GM18951 (cell line): ENCODE measurements around the gene RIMKLB.

Experiments
- POLR2A ChIP-seq: IDR thresholded peaks from 4 replicates; pipeline ENCODE4 v1.6.1; 2011; ENCODE audit warnings: mild to moderate bottlenecking; ENCODE audit not compliant: insufficient read length, insufficient read depth; ENCODE audit errors: extremely low read depth
- in situ Hi-C: fragments of 300-500 bp; cut with MboI; formaldehyde crosslinking; loops from one replicate; pipeline ENCODE4 v1.12.0; 2022; ENCODE audit warnings: low sequenced_read_pairs, mixed read lengths, inconsistent platforms; ENCODE audit not compliant: unreplicated experiment

RIMKLB gene

GRCh38 chr12:8676651-8677050 is 21.1 kb upstream of the RIMKLB start:
- in situ Hi-C loops = loop anchor here (25.0 kb wide), 1 partner anchor 211 kb away; no protein-coding TSS in a partner anchor

DNA sequence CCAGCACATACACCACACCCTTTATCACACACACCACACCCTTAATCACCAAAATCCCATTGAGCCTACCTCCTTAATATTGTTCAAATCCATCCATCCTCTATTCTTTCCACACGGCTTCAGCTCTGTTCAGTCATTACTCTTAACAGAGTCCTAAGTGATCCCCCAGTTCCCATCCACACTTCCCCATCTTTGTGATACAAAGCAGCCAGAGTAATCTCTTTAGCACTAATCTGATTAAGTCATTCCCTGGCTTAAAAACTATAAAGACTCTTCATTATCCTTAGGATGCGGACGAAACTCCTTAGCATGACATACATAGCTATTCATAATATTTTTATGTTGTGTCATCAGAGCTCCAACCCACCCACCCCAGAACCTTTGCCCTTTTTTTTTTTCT is 20.4 kb upstream of the RIMKLB start:
- no peak for TF ChIP-seq POLR2A
- in situ Hi-C loops = loop anchor here (25.0 kb wide), 1 partner anchor 210 kb away; no protein-coding TSS in a partner anchor

More at GRCh38 chr12:8676651-8677050, 21.1 kb upstream of the RIMKLB start:
- TF ChIP-seq POLR2A = no peak

DNA sequence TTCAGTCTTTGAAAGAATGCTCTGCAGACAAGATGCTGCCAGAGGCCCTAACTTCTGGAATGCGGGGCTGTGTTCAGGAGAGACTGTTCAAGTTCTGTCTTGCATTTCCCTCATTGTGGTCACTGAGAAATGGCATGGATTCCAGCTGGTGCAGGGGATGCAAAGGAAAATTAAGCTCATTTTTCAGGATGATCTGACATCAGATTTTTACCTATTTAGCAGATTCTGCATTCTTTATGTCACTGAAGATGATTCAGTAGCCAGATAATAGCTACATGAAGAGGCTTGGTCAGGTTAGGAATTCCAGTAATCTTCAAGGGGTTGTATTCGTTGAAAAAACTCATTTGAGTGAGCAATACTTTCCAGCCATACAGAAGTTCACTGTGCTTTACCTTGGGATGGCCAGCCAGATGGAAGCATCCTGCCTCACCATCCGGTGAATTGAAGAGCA is 19.1 kb upstream of the RIMKLB start:
- no peak for TF ChIP-seq POLR2A
- in situ Hi-C loops = loop anchor here (25.0 kb wide), 1 partner anchor 209 kb away; no protein-coding TSS in a partner anchor

GRCh38 chr12:8680533-8680932 is 17.3 kb upstream of the RIMKLB start:
- no peak for TF ChIP-seq POLR2A
- in situ Hi-C loops = loop anchor here (10.0 to 25.0 kb wide), 2 partner anchors 207 to 364 kb away; no protein-coding TSS in a partner anchor

- in situ Hi-C loops = loop anchor here (10.0 to 25.0 kb wide), 2 partner anchors 206 to 363 kb away; no protein-coding TSS in a partner anchor
- no peak for TF ChIP-seq POLR2A
These were observed 16.5 kb upstream of the RIMKLB start for GRCh38 chr12:8681129-8681884.

GRCh38 chr12:8685051-8685450 is 12.7 kb upstream of the RIMKLB start:
- in situ Hi-C loops = loop anchor here (10.0 to 25.0 kb wide), 2 partner anchors 202 to 360 kb away; no protein-coding TSS in a partner anchor
- TF ChIP-seq POLR2A = no peak

DNA sequence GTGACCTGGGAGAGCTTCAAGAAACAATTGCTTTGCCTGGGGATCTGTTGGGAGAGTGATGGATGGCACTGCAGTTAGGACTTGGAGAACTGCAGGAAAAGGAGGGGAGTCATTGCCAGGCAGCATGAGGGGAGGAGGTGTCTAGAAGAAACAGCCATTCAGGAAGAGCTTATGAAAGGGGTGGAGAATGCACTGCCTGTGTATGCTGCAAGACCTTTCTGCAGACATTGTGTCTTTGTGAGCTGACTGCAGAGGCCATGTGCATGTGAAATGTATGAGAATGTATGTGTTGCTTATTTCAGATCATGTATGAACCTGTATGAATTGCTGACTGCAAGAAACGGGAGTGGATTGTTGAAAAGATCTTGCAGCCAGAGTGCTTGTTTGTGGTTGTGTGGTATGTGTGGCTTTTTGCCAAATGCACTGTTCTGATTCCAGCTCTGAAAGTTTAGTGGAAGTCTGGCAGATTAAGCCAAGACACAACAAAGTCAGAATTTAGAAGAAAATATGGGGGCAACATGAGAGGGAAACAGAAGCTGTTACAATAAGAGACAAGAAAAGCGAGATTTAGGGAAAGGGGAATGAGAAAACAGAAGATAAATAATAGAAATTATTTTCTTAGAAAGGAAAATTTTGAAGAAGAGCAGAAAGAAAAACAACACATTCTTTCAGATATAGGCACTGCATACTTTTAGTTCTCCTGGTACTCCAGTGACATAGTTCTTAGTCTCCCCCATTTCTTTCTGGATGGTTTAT is 9.8 kb upstream of the RIMKLB start:
- no peak for TF ChIP-seq POLR2A
- in situ Hi-C loops = loop anchor here (10.0 to 25.0 kb wide), 2 partner anchors 199 to 357 kb away; no protein-coding TSS in a partner anchor

DNA sequence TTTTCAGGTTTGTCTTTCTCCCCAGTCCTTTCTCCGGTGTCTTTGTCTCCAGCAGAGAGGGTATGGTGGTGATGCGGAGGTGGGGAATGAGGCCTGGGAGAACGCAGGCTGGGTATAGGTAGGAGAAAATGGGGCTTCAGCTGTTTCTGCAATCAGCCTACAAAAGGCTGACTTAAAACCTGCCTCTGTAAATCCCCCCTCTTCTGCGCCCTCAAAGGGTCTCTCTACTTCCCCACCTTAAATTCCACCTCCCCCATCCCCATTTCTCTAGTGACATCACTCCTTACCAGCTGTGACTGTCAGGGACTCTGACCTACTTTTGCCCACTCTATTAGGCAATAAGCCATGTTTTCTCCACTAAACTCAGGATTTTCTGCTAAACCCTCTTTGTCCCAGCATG is 8.1 kb upstream of the RIMKLB start:
- TF ChIP-seq POLR2A = no peak
- in situ Hi-C loops = loop anchor here (10.0 to 25.0 kb wide), 2 partner anchors 198 to 355 kb away; no protein-coding TSS in a partner anchor

GRCh38 chr12:8692573-8692972 is 5.2 kb upstream of the RIMKLB start:
- no peak for TF ChIP-seq POLR2A
- in situ Hi-C loops = loop anchor here (25.0 kb wide), 1 partner anchor 195 kb away; no protein-coding TSS in a partner anchor

- in situ Hi-C loops = loop anchor here (25.0 kb wide), 1 partner anchor 192 kb away; no protein-coding TSS in a partner anchor
- TF ChIP-seq POLR2A = no peak
These were observed 2.7 kb upstream of the RIMKLB start for GRCh38 chr12:8695116-8695515.

DNA sequence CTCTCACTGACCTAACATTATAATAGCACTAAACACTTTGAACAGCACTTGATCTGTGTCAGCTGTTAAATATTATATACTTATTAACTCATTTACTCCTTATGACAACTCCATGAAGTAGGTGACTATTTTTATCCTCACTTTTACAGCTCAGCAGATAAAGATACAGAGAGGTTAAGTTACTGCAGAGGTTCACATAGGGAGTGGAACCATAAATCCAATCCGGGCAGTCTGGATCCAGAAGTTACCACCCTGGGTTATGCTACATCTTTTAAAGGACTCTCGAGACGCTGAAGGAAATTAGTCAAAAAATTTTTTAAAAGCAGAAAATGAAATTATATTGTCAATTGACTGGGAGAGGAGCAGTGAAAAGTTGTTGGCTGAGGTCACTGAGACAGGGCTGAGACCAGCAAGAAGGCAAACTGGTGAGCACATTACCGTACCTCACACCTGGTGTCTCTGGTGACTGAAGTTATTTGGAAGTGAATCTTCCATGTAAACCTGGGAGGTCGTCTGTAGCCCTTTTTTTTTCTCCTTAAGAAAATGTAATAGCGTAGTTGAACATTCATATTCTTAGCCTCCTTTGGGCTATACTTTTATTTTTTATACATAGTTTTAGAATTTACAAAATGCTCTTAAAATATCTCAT is 1.2 kb upstream of the RIMKLB start:
- TF ChIP-seq POLR2A = no peak
- in situ Hi-C loops = loop anchor here (25.0 kb wide), 1 partner anchor 191 kb away; no protein-coding TSS in a partner anchor

DNA sequence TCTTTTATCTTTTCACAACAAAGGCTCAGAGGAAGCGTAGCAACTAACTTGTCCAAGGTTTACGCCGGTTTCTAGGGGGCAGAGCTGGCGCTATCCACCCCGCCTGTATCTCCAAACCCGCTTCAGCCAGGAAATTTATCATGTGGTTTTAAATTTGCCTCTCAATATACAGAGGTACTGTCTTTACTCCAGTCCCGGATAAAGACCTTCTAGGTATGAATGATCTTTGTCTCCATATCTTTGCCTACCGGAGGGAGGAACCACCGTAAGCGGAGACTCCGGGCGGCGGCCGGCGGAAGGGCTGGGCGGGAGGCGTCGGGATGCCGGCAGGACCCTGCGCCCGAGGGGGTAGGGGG is 693 bp upstream of the RIMKLB start:
- in situ Hi-C loops = loop anchor here (25.0 kb wide), 1 partner anchor 190 kb away; no protein-coding TSS in a partner anchor
- no peak for TF ChIP-seq POLR2A
